C4-2B (cell line): ENCODE measurements around the gene MEN1.

Experiments used
- ZFX ChIP-seq: fragments of 450-650 bp; IDR thresholded peaks from 2 replicates; pipeline ENCODE4 v1.6.1; 2017
- TF ChIP-seq, protein P1 (sequence below): fragments of 450-650 bp; conservative IDR thresholded peaks from 2 replicates; pipeline ENCODE4 v1.5.1; 2017; ENCODE audit warnings: mild to moderate bottlenecking

DNA sequence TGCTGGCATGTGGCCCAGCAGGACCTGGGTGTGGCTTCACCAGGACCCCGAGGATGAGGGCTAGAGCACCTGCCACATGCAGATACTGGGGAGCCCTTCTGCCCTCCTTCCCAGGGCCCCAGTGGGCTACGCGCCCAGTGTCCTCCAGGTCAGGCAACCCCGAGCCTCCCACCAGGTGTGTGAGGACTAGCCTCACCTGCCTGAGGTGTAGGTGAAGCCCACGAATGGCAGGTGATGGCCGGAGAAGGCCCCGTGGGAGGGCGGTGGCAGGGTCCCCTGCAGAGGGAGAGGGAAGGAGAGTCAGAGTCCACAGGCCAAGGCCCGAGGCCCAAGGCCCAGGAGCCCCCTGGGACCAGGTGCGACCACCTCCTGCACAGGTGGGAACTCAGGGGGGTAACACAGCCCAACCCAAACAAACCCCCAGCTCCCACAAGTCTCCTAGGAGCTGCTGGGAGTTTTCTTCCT, 27.6 kb upstream of the MEN1 start:
- TF ChIP-seq, protein P1, sequence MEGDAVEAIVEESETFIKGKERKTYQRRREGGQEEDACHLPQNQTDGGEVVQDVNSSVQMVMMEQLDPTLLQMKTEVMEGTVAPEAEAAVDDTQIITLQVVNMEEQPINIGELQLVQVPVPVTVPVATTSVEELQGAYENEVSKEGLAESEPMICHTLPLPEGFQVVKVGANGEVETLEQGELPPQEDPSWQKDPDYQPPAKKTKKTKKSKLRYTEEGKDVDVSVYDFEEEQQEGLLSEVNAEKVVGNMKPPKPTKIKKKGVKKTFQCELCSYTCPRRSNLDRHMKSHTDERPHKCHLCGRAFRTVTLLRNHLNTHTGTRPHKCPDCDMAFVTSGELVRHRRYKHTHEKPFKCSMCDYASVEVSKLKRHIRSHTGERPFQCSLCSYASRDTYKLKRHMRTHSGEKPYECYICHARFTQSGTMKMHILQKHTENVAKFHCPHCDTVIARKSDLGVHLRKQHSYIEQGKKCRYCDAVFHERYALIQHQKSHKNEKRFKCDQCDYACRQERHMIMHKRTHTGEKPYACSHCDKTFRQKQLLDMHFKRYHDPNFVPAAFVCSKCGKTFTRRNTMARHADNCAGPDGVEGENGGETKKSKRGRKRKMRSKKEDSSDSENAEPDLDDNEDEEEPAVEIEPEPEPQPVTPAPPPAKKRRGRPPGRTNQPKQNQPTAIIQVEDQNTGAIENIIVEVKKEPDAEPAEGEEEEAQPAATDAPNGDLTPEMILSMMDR = no peak
- no peak for TF ChIP-seq ZFX
